Lung (tissue), 12 donors: Measurements from ENCODE around the gene RNASE8. TPM values are rescaled to one million over a fixed set of nuclear protein-coding genes. Genes with fewer than 3 reads are reported as not detected.
A peak's percentile ranks its signal among the peaks of the same experiment; 100 is the strongest.

Experiments used
- ATAC-seq: fragments of 200-7000 bp; cut with Tn5 transposase; one replicate; pipeline ENCODE4 v1.9.1; 2020; ENCODE audit warnings: moderate number of reproducible peaks; ENCODE audit not compliant: insufficient read depth, low FRiP score
- DNase-seq, 3 donors: peaks; one replicate each; pipeline ENCODE4 v3.0.0-alpha.2; 2013 to 2017
- H3K27ac ChIP-seq, 2 donors: one replicate each; pipeline ENCODE4 v1.5.1; 2013; ENCODE audit warnings: mild to moderate bottlenecking in 2 of 2, moderate library complexity in 2 of 2, control low read depth in 1 of 2, inconsistent platforms in 1 of 2, low read depth in 1 of 2, low read length in 1 of 2
- H3K27me3 ChIP-seq, 3 donors: one replicate each; pipeline ENCODE4 v1.5.1; 2013; ENCODE audit warnings: low read length in 2 of 3; ENCODE audit not compliant: control insufficient read depth in 3 of 3, insufficient read depth in 3 of 3
- H3K36me3 ChIP-seq, 4 donors: one replicate each; pipeline ENCODE4 v1.5.1; 2013; ENCODE audit warnings: low read length in 4 of 4, mild to moderate bottlenecking in 1 of 4, moderate library complexity in 1 of 4; ENCODE audit not compliant: control insufficient read depth in 4 of 4, insufficient read depth in 4 of 4
- H3K4me1 ChIP-seq, 5 donors: one replicate each; pipeline ENCODE4 v1.5.1; 2013; ENCODE audit warnings: low read length in 5 of 5, mild to moderate bottlenecking in 2 of 5, moderate library complexity in 1 of 5; ENCODE audit not compliant: control insufficient read depth in 5 of 5, insufficient read depth in 5 of 5
- H3K4me3 ChIP-seq: one replicate; pipeline ENCODE4 v1.5.1; 2013; ENCODE audit warnings: mild to moderate bottlenecking, control low read depth, moderate library complexity
- H3K9ac ChIP-seq, 2 donors: one replicate each; pipeline ENCODE4 v1.5.1; 2013; ENCODE audit warnings: low read length in 2 of 2, control low read depth in 1 of 2; ENCODE audit not compliant: insufficient read depth in 1 of 2
- H3K9me3 ChIP-seq, 4 donors: one replicate each; pipeline ENCODE4 v1.5.1; 2013; ENCODE audit warnings: low read length in 3 of 4, mild to moderate bottlenecking in 1 of 4, moderate library complexity in 1 of 4; ENCODE audit not compliant: control insufficient read depth in 4 of 4, insufficient read depth in 3 of 4
- CTCF ChIP-seq: IDR thresholded peaks from 2 replicates; pipeline ENCODE4 v1.5.1; 2012; ENCODE audit warnings: mild to moderate bottlenecking; ENCODE audit errors: control extremely low read depth, extremely low read depth
- WGBS, 2 donors: extraction: QIAGEN DNeasy Blood & Tissue Kit; methylation state at CpG; one replicate each; pipeline ENCODE4 v1.1.7; 2013; 5-methylcytosine and 5-hydroxymethylcytosine counted together
- polyA plus RNA-seq, 2 donors: library from polyadenylated mRNA; stranded (reverse); fragments of 200-250 nt; gene quantifications; one replicate each; pipeline ENCODE4 v1.2.1, GENCODE V29; 2013
- total RNA-seq, 2 donors: library from RNA; depleted of rRNA in 1 of 2; stranded (reverse); fragments of >200 nt in 1 of 2; gene quantifications; one replicate each; pipeline ENCODE4 v1.2.1, GENCODE V29; 2014 to 2021
- donor health status: control.
- donor health status: control.
- donor health status: Bipolar disorder and iron deficiency.
- donor health status: healthy.
- donor health status: DM: yes; HTN: yes; CAD: no.

RNASE8 gene
- total and polyA plus RNA-seq, 4 donors, result not detected

DNA sequence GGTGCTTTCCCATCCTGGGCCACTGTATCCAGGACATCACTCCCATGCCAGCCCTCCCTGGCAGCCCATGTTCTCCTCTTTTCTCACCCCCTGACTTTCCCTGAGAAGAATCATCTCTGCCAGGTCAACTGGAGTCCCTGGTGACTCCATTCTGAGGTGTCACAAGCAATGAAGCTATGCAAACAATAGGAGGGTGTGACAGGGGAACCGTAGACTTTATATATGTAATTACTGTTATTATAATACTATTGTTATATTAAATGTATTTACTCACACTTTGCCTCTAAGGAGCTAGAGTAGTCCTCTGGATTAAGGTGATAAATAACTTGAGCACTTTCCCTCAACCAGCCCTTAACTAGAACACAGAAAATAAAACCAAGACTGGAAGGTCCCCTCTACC, 31.6 kb downstream of the RNASE8 start:
- DNase-seq (no peak), ATAC-seq (no peak)
- no peaks in the 10 kb centered on the region for H3K27me3 ChIP-seq
- no peak overlapping the region for H3K4me3 ChIP-seq
- TF ChIP-seq CTCF, result no peak
- H3K27ac ChIP-seq, result peak overlapping the region in 1 of 2 donors; percentile 28
- H3K36me3 ChIP-seq, result peaks cover 9 to 45% (median 36%) of the 10 kb centered on the region in 4 donors
- peaks cover 0 to 7% (median 0%) of the 10 kb centered on the region in 5 donors for H3K4me1 ChIP-seq
- 53 to 77% methylated on average over 1 of the region's 1 CpG for WGBS, 2 donors
- peaks cover 0 to 2% (median 0%) of the 10 kb centered on the region in 4 donors for H3K9me3 ChIP-seq
- no peak overlapping the region for H3K9ac ChIP-seq

DNA sequence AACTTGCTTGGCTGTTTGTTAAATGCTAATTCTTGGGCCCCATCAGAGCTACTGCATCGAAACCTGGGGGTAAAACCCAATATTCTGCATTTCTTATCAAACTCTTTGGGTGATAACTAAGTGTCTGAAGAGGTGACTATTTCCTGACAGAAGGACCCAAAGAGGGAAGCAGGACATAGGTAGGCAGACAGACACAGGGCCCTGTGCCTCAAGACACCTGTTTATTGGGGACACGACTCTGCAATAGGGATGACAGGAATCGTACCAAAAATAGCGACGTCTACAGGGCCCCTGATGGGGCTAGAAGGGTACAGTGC, 32.2 kb downstream of the RNASE8 start:
- ATAC-seq (no peak), DNase-seq (no peak)
- WGBS, 2 donors, result 85 to 87% methylated on average over 5 of the region's 5 CpGs
- H3K36me3 ChIP-seq, result peaks cover 4 to 42% (median 31%) of the 10 kb centered on the region in 4 donors
- peaks cover 0 to 2% (median 0%) of the 10 kb centered on the region in 4 donors for H3K9me3 ChIP-seq
- TF ChIP-seq CTCF, result no peak
- H3K4me3 ChIP-seq, result no peak overlapping the region
- peak overlapping the region in 1 of 2 donors; percentile 28 for H3K27ac ChIP-seq
- peaks cover 0 to 9% (median 0%) of the 10 kb centered on the region in 5 donors for H3K4me1 ChIP-seq
- no peaks in the 10 kb centered on the region for H3K27me3 ChIP-seq
- H3K9ac ChIP-seq, result no peak overlapping the region

DNA sequence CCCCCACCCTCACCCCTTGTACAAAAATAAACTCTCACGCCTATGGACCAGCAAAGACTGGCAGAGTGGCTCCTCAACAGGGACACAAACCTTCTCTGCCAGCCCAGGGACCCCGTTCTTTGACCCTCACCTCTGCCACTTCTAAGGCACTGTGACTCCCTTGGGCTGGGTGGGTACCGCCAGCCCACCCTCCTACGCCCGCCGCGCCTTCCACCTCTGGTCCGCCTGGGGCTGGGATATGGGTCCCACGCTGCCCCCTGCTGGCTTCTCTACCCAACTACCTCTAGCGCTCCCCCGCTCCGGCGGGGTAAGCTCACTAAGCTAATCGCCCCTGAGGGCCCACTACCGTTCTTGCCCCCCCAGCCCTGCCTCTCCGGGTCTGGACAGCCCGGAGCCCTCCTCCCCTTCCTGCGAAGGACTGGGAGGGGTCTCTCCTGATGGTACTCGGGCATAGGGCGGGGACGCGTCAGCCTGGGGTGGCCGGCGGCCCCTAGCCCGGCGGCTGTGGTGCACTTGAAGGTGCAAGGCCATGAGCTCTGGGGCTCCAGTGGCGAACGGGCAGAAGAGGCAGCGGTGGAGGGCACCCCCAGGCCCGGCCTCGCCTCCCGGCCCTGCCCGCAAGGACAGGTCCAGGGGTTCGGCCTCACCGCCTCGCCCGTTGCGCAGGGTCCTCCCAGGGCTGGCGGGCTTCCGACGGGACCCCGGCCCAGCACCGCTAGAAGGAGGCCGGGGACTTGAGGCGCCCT, 32.7 kb downstream of the RNASE8 start:
- Histone ChIP-seq H3K9ac (no peak overlapping the region), H3K9me3 (peaks cover 0 to 2% (median 0%) of the 10 kb centered on the region in 4 donors), H3K27ac (no peak overlapping the region), H3K27me3 (no peaks in the 10 kb centered on the region), H3K4me3 (no peak overlapping the region), H3K36me3 (peaks cover 0 to 38% (median 28%) of the 10 kb centered on the region in 4 donors), H3K4me1 (peaks cover 0 to 9% (median 0%) of the 10 kb centered on the region in 5 donors)
- WGBS, 2 donors, result 92 to 93% methylated on average over 44 to 45 of the region's 45 CpGs
- no peak for ATAC-seq
- peak in 1 of 3 donors; percentile 40 for DNase-seq
- TF ChIP-seq CTCF, result no peak
